ENCODE measurements around the gene ASPA.

DNA sequence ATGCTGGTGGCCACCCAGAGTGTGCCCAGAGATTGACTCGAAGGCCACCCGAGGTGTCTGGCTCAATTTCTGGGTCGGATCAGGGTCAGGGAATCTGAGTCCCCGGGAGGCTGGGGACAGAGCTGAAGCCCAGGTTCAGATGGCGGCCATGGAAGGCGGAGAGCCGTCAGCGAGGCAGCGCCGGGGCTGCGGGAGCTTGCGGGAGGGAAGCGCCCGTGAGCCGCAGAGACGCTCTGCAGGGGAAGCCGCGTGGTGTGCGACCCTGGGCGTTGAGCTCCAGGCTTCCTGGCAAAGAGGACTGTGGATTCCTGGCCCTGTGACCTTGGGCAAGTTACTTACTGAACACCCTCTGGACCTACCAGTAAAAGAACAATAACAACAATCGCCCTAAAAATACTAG lies 3.7 kb upstream of the ASPA start:
- TF ChIP-seq, protein P1, sequence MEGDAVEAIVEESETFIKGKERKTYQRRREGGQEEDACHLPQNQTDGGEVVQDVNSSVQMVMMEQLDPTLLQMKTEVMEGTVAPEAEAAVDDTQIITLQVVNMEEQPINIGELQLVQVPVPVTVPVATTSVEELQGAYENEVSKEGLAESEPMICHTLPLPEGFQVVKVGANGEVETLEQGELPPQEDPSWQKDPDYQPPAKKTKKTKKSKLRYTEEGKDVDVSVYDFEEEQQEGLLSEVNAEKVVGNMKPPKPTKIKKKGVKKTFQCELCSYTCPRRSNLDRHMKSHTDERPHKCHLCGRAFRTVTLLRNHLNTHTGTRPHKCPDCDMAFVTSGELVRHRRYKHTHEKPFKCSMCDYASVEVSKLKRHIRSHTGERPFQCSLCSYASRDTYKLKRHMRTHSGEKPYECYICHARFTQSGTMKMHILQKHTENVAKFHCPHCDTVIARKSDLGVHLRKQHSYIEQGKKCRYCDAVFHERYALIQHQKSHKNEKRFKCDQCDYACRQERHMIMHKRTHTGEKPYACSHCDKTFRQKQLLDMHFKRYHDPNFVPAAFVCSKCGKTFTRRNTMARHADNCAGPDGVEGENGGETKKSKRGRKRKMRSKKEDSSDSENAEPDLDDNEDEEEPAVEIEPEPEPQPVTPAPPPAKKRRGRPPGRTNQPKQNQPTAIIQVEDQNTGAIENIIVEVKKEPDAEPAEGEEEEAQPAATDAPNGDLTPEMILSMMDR (IDR thresholded peaks at IDR 0.05): no peak
- TF ChIP-seq ZFX (IDR thresholded peaks at IDR 0.05; ENCODE audit: borderline replicate concordance): no peak
